Stomach (tissue), 4 donors: Measurements from ENCODE around the gene CUX1.

Experiments used
- CTCF ChIP-seq, 7 experiments: fragments of 450-650 bp in 4 of 7; fragments of 200-600 bp in 3 of 7; sonication (generic) in 3 of 7; IDR thresholded peaks; one replicate each; pipeline ENCODE4 v1.5.1; 2016 to 2019; ENCODE audit warnings: antibody characterized with exemption in 7 of 7, control low read depth in 2 of 7, mild to moderate bottlenecking in 1 of 7
- POLR2A ChIP-seq, 4 donors: fragments of 450-650 bp; IDR thresholded peaks; one replicate each; pipeline ENCODE4 v1.6.1; 2016; ENCODE audit warnings: antibody characterized with exemption in 4 of 4, control low read depth in 2 of 4, mild to moderate bottlenecking in 1 of 4, moderate library complexity in 1 of 4
- POLR2AphosphoS5 ChIP-seq, 3 donors: sonication (generic); formaldehyde crosslinking; IDR thresholded peaks; one replicate each; pipeline ENCODE4 v1.6.1; 2016; ENCODE audit warnings: antibody characterized with exemption in 3 of 3

- no peak for TF ChIP-seq CTCF (IDR thresholded peaks at IDR 0.05)
- no peak for TF ChIP-seq POLR2A (IDR thresholded peaks at IDR 0.05)
- no peak for TF ChIP-seq POLR2AphosphoS5 (IDR thresholded peaks at IDR 0.05)
These were observed 421.9 kb downstream of the CUX1 start for GRCh38 chr7:102239206-102239820.
